GM18861 (cell line): ENCODE data around the gene PSG6.
"Not testable (repeated sequence)": the region's sequence is repeated elsewhere in the genome, so short reads cannot be mapped to it uniquely, and the experiment has no call there.

Experiments used
- ATAC-seq: cut with Tn5 transposase; IDR thresholded peaks from one replicate; pipeline ENCODE4 v1.9.1; 2021; ENCODE audit not compliant: unreplicated experiment

Gene PSG6

DNA sequence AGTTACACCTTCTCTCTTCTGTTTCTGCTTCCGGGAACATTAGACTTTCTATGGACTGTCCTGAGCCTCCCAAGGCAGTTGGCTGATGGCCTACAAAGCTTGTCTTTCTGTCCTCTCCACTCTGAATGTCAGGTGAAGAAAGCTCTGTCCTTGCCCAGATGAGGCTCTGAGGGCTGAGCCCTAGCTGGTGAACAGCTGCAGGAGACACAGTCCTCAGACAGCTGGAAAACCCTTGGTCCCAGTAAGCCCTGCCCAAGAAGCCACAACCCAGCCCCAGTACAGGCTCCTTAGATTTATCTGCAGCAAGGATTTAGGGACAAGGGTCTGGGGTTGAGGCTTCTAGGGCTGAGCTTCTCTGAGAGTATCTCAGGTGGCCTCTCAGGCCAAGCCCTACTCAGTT is 64.5 kb downstream of the PSG6 start:
- ATAC-seq = not testable (repeated sequence)

- ATAC-seq = not testable (repeated sequence)
Measured at GRCh38 chr19:42852821-42853220, 64.9 kb downstream of the PSG6 start.
